ENCODE data around the gene FOXP4.

DNA sequence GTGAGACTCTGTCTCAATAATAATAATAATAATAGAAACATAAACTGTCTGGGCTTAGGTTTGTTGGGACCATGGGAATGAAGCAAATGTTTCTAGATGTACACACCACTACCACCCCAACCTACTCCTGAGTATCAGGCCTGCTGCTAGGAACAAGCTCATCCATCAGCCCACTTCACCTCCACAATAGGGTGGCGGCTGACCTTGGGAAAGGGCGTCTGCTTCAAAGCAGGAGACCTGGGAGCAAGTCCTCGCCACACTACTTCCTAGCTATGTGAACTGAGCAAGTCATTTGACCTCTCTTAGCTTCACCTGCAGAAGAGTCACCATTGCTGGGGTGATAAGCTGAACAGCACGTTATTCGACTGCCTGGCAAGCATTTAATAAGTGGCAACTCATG lies 3.1 kb upstream of the FOXP4 start:
- no peak for TF ChIP-seq CTCF (IDR thresholded peaks at IDR 0.05)
- TF ChIP-seq EP300 (IDR thresholded peaks at IDR 0.05): no peak

Data from sigmoid colon (tissue), 4 donors.